IMR-90 (cell line): ENCODE measurements around the gene ANO4. TPM values are rescaled to one million over a fixed set of nuclear protein-coding genes. Genes with fewer than 3 reads are reported as not detected.

Experiments used
- ATAC-seq: fragments of 200-7000 bp; cut with Tn5 transposase; 2 replicates; pipeline ENCODE4 v1.9.1; 2020; ENCODE audit warnings: low read depth, mild to moderate bottlenecking, moderate library complexity
- BruUV-seq: library from RNA; stranded (reverse); fragments of 400-500 nt; replicated peaks from 2 replicates; lab custom pipeline; 2021; lab: Mats Ljungman, UMichigan
- CTCF ChIA-PET: fragments of 300-600 bp; formaldehyde crosslinking; extraction: SDS; loops from one replicate; lab custom pipeline; 2021; ENCODE audit warnings: antibody characterized with exemption; lab: Yijun Ruan, JAX
- POLR2A ChIA-PET: fragments of 300-600 bp; sonication (Branson Sonifier 250); formaldehyde crosslinking; loops from one replicate; lab custom pipeline; 2022; ENCODE audit warnings: antibody characterized with exemption; ENCODE audit not compliant: unreplicated experiment; lab: Charles Lee
- DNase-seq: peaks from one replicate; pipeline ENCODE4 v3.0.0; 2013
- H2AFZ ChIP-seq: replicated peaks from 2 replicates; pipeline ENCODE3; 2013; ENCODE audit warnings: low read length, mild to moderate bottlenecking; ENCODE audit not compliant: poor library complexity
- H2AK5ac ChIP-seq: 2 replicates; pipeline ENCODE4 v1.6.1; 2013; ENCODE audit warnings: low read depth, low read length, inconsistent platforms
- H2AK9ac ChIP-seq: replicated peaks from 2 replicates; pipeline ENCODE3; 2013; ENCODE audit warnings: mild to moderate bottlenecking, low read depth, low read length, moderate library complexity; ENCODE audit not compliant: poor library complexity
- H2BK120ac ChIP-seq: 2 replicates; pipeline ENCODE4 v1.6.1; 2013; ENCODE audit warnings: low read depth, low read length, inconsistent platforms
- H2BK15ac ChIP-seq: 3 replicates; pipeline ENCODE4 v1.6.1; 2013; ENCODE audit warnings: low read depth, low read length, inconsistent platforms
- H2BK20ac ChIP-seq: 2 replicates; pipeline ENCODE4 v1.6.1; 2013; ENCODE audit warnings: low read depth, mild to moderate bottlenecking, inconsistent platforms, low read length, moderate library complexity
- H2BK5ac ChIP-seq: 2 replicates; pipeline ENCODE4 v1.6.1; 2013; ENCODE audit warnings: mild to moderate bottlenecking, low read depth, low read length, inconsistent platforms; ENCODE audit not compliant: poor library complexity, severe bottlenecking
- H3K14ac ChIP-seq: replicated peaks from 2 replicates; pipeline ENCODE4 v1.6.1; 2013; ENCODE audit warnings: low read depth, low read length, inconsistent platforms
- H3K18ac ChIP-seq: 2 replicates; pipeline ENCODE4 v1.6.1; 2013; ENCODE audit warnings: low read depth, low read length, control low read depth
- H3K23ac ChIP-seq: 2 replicates; pipeline ENCODE4 v1.6.1; 2013; ENCODE audit warnings: low read depth, low read length, inconsistent platforms
- H3K27ac ChIP-seq: 2 replicates; pipeline ENCODE4 v1.5.1; 2013; ENCODE audit warnings: mild to moderate bottlenecking, control low read depth, low read length; ENCODE audit not compliant: insufficient read depth
- H3K27me3 ChIP-seq: 2 replicates; pipeline ENCODE4 v1.6.1; 2013; ENCODE audit warnings: low read length; ENCODE audit not compliant: control insufficient read depth, insufficient read depth
- H3K36me3 ChIP-seq: 2 replicates; pipeline ENCODE4 v1.6.1; 2013; ENCODE audit warnings: low read length, mixed read lengths; ENCODE audit not compliant: control insufficient read depth, insufficient read depth
- H3K4ac ChIP-seq: 2 replicates; pipeline ENCODE4 v1.6.1; 2013; ENCODE audit warnings: low read depth, low read length, inconsistent platforms
- H3K4me1 ChIP-seq: 2 replicates; pipeline ENCODE4 v1.6.1; 2013; ENCODE audit warnings: low read length, mixed read lengths; ENCODE audit not compliant: control insufficient read depth, insufficient read depth
- H3K4me2 ChIP-seq: 2 replicates; pipeline ENCODE4 v1.6.1; 2013; ENCODE audit warnings: low read depth, mild to moderate bottlenecking, control low read depth, low read length, moderate library complexity
- H3K4me3 ChIP-seq: 2 replicates; pipeline ENCODE4 v1.5.1; 2013; ENCODE audit warnings: low read depth, mild to moderate bottlenecking, control low read depth, low read length, moderate library complexity; ENCODE audit not compliant: insufficient read depth
- H3K56ac ChIP-seq: 2 replicates; pipeline ENCODE4 v1.6.1; 2013; ENCODE audit warnings: low read length, inconsistent platforms; ENCODE audit not compliant: insufficient read depth; ENCODE audit errors: extremely low read depth
- H3K79me1 ChIP-seq, 2 experiments: 2 replicates each; pipeline ENCODE4 v1.6.1; 2013; ENCODE audit warnings: low read length in 2 of 2, inconsistent platforms in 1 of 2, low read depth in 1 of 2
- H3K9ac ChIP-seq: 2 replicates; pipeline ENCODE4 v1.6.1; 2013; ENCODE audit warnings: low read depth, low read length, control low read depth
- H3K9me1 ChIP-seq: 2 replicates; pipeline ENCODE4 v1.6.1; 2013; ENCODE audit warnings: low read length, inconsistent platforms; ENCODE audit not compliant: insufficient read depth
- H3K9me3 ChIP-seq: 2 replicates; pipeline ENCODE4 v1.6.1; 2013; ENCODE audit warnings: low read length; ENCODE audit not compliant: control insufficient read depth, insufficient read depth
- H4K20me1 ChIP-seq: 2 replicates; pipeline ENCODE4 v1.6.1; 2013; ENCODE audit warnings: low read length, inconsistent platforms; ENCODE audit not compliant: insufficient read depth
- H4K5ac ChIP-seq: 2 replicates; pipeline ENCODE4 v1.6.1; 2013; ENCODE audit warnings: mild to moderate bottlenecking, low read depth, low read length, control low read depth
- H4K8ac ChIP-seq, 2 experiments: 2 replicates each; pipeline ENCODE4 v1.6.1; 2013; ENCODE audit warnings: low read depth in 2 of 2, low read length in 2 of 2, control low read depth in 1 of 2, inconsistent platforms in 1 of 2
- H4K91ac ChIP-seq: 2 replicates; pipeline ENCODE4 v1.6.1; 2013; ENCODE audit warnings: low read depth, low read length, inconsistent platforms; ENCODE audit not compliant: insufficient read depth
- BHLHE40 ChIP-seq: fragments of 150-350 bp; IDR thresholded peaks from 2 replicates; pipeline ENCODE4 v1.6.1; 2016; ENCODE audit warnings: mild to moderate bottlenecking, low read depth, low read length
- CHD1 ChIP-seq: IDR thresholded peaks from 2 replicates; pipeline ENCODE4 v1.6.1; 2012; ENCODE audit warnings: low read depth, low read length, improper control_type of control experiment
- CTCF ChIP-seq: conservative IDR thresholded peaks from 2 replicates; pipeline ENCODE4 v1.5.1; 2012; ENCODE audit warnings: mild to moderate bottlenecking, low read depth, low read length, improper control_type of control experiment
- ELK1 ChIP-seq: fragments of 150-350 bp; IDR thresholded peaks from 2 replicates; pipeline ENCODE4 v1.6.1; 2016; ENCODE audit warnings: low read depth, mild to moderate bottlenecking, low read length, moderate library complexity, borderline replicate concordance
- FOS ChIP-seq: fragments of 150-350 bp; IDR thresholded peaks from 2 replicates; pipeline ENCODE4 v1.6.1; 2016; ENCODE audit warnings: low read depth, low read length
- MAFK ChIP-seq: IDR thresholded peaks from 2 replicates; pipeline ENCODE4 v1.6.1; 2012; ENCODE audit warnings: low read depth, low read length, improper control_type of control experiment
- MAZ ChIP-seq: IDR thresholded peaks from 2 replicates; pipeline ENCODE4 v1.6.1; 2012; ENCODE audit warnings: low read depth, mild to moderate bottlenecking, low read length, improper control_type of control experiment, moderate library complexity, borderline replicate concordance
- MXI1 ChIP-seq: IDR thresholded peaks from 2 replicates; pipeline ENCODE4 v1.6.1; 2012; ENCODE audit warnings: low read depth, mild to moderate bottlenecking, low read length, moderate library complexity, borderline replicate concordance
- NFE2L2 ChIP-seq: fragments of 150-350 bp; IDR thresholded peaks from 2 replicates; pipeline ENCODE4 v1.6.1; 2016; ENCODE audit warnings: low read depth, mild to moderate bottlenecking, low read length
- POLR2A ChIP-seq: IDR thresholded peaks from 2 replicates; pipeline ENCODE4 v1.6.1; 2012; ENCODE audit warnings: mild to moderate bottlenecking, low read depth, low read length
- RAD21 ChIP-seq: IDR thresholded peaks from 2 replicates; pipeline ENCODE4 v1.6.1; 2012; ENCODE audit warnings: low read length, improper control_type of control experiment
- RCOR1 ChIP-seq: IDR thresholded peaks from 2 replicates; pipeline ENCODE4 v1.6.1; 2012; ENCODE audit warnings: mild to moderate bottlenecking, low read length, improper control_type of control experiment; ENCODE audit not compliant: insufficient replicate concordance
- RFX5 ChIP-seq: IDR thresholded peaks from 2 replicates; pipeline ENCODE4 v1.8.0; 2012; ENCODE audit warnings: low read depth, mild to moderate bottlenecking, low read length, moderate library complexity
- SMC3 ChIP-seq: fragments of 150-350 bp; IDR thresholded peaks from 2 replicates; pipeline ENCODE4 v1.6.1; 2016; ENCODE audit warnings: low read depth, mild to moderate bottlenecking, antibody characterized with exemption, low read length, moderate library complexity
- USF2 ChIP-seq: fragments of 150-350 bp; IDR thresholded peaks from 2 replicates; pipeline ENCODE4 v1.6.1; 2017; ENCODE audit warnings: mild to moderate bottlenecking, antibody characterized with exemption, low read length, low read depth
- WGBS, 2 experiments: methylation state at CpG; one replicate each; pipeline versions ENCODE4 v1.1.5 to v1.1.7; 2013; ENCODE audit warnings: missing lambda C conversion rate in 2 of 2; ENCODE audit not compliant: insufficient read length in 1 of 2; ENCODE audit errors: extremely low coverage in 2 of 2; 5-methylcytosine and 5-hydroxymethylcytosine counted together
- dilution Hi-C: fragments of 300-500 bp; cut with HindIII; formaldehyde crosslinking; loops from one replicate; pipeline ENCODE4 v1.14.3; 2018; ENCODE audit warnings: low sequenced_read_pairs; ENCODE audit not compliant: unreplicated experiment
- in situ Hi-C: fragments of 300-500 bp; cut with MboI; formaldehyde crosslinking; loops from 3 replicates; pipeline ENCODE4 v1.14.3; 2019; ENCODE audit warnings: low sequenced_read_pairs, inconsistent platforms, mixed read lengths
- intact Hi-C: fragments of 100-400 bp; cut with micrococcal nuclease; formaldehyde crosslinking; loops from 2 replicates; pipeline ENCODE4 v1.10.0; 2022
- polyA plus RNA-seq, 3 experiments: library from polyadenylated mRNA; depleted of rRNA; stranded (reverse); fragments of >200 nt; gene quantifications; 2 replicates each; pipeline ENCODE4 v1.2.3, GENCODE V29; 2012; ENCODE audit warnings: low replicate concordance in 1 of 3
- total RNA-seq: library from RNA; depleted of rRNA; stranded (reverse); fragments of >200 nt; gene quantifications from 2 replicates; pipeline ENCODE4 v1.2.3, GENCODE V29; 2012

ANO4 gene
- total and polyA plus RNA-seq, 2 of the 4 experiments (the other 2 are of a cell fraction), result 4.7 to 10.2 TPM

- no TSS peak for BruUV-seq
- Histone ChIP-seq H2AK5ac (peak overlapping the region; percentile 93; the same call in 1 of the 2 replicates), H3K4me2 (no peak overlapping the region), H3K4ac (peak overlapping the region; percentile 84), H3K9ac (no peak overlapping the region), H3K9me1 (no peaks in the 10 kb centered on the region), H3K4me1 (peaks cover 11% of the 10 kb centered on the region), H3K36me3 (peaks cover 6% of the 10 kb centered on the region), H2BK120ac (peak overlapping the region; percentile 70), H2AFZ (no peak overlapping the region), H4K8ac (peak overlapping the region in 1 of 2 experiments; percentile 63; a peak in 1 of 4 replicates), H3K27ac (peak overlapping the region; percentile 58; the same call in 1 of the 2 replicates), H4K5ac (peak overlapping the region; percentile 70), H3K79me1 (peaks cover 0 to 4% of the 10 kb centered on the region in 2 experiments; a peak in 1 of 4 replicates), H3K18ac (peak overlapping the region; percentile 87), H3K27me3 (no peaks in the 10 kb centered on the region), H2BK5ac (peak overlapping the region; percentile 85), H2BK15ac (peak overlapping the region; percentile 82; the same call in 2 of the 3 replicates), H3K14ac (peak overlapping the region; percentile 64), H2BK20ac (peak overlapping the region; percentile 76; the same call in 1 of the 2 replicates), H3K9me3 (no peaks in the 10 kb centered on the region; the same call in 1 of the 2 replicates), H3K4me3 (no peak overlapping the region), H3K23ac (no peak overlapping the region), H4K20me1 (no peaks in the 10 kb centered on the region), H3K56ac (peak overlapping the region; percentile 3; the same call in 1 of the 2 replicates), H4K91ac (no peak overlapping the region), H2AK9ac (no peak overlapping the region)
- ATAC-seq (no peak), DNase-seq (no peak)
- in situ Hi-C loops, result no loop called here
- ChIA-PET CTCF (no interaction called here), POLR2A (no interaction called here)
- no CpG with 5 or more reads among the region's 3 CpGs for WGBS, 2 experiments
- TF ChIP-seq POLR2A, result no peak
- no peak for TF ChIP-seq RAD21
- TF ChIP-seq CTCF, result no peak
- no peak for TF ChIP-seq SMC3
- no peak for TF ChIP-seq BHLHE40
- no peak for TF ChIP-seq MAFK
- TF ChIP-seq NFE2L2, result no peak
- TF ChIP-seq RFX5, result no peak
- no peak for TF ChIP-seq RCOR1
- no peak for TF ChIP-seq FOS
- TF ChIP-seq CHD1, result no peak
- TF ChIP-seq MXI1, result no peak
- no peak for TF ChIP-seq USF2
- no peak for TF ChIP-seq MAZ
- no peak for TF ChIP-seq ELK1
- dilution Hi-C loops, result no loop called here
- intact Hi-C loops, result no loop called here
Observed at GRCh38 chr12:101021442-101021841, 226.9 kb downstream of the ANO4 start.
